ENCODE measurements around the gene ARMH3. TPM values are rescaled to one million over a fixed set of nuclear protein-coding genes. Genes with fewer than 3 reads are reported as not detected.
A peak's percentile ranks its signal among the peaks of the same experiment; 100 is the strongest.

Gene ARMH3, protein sequence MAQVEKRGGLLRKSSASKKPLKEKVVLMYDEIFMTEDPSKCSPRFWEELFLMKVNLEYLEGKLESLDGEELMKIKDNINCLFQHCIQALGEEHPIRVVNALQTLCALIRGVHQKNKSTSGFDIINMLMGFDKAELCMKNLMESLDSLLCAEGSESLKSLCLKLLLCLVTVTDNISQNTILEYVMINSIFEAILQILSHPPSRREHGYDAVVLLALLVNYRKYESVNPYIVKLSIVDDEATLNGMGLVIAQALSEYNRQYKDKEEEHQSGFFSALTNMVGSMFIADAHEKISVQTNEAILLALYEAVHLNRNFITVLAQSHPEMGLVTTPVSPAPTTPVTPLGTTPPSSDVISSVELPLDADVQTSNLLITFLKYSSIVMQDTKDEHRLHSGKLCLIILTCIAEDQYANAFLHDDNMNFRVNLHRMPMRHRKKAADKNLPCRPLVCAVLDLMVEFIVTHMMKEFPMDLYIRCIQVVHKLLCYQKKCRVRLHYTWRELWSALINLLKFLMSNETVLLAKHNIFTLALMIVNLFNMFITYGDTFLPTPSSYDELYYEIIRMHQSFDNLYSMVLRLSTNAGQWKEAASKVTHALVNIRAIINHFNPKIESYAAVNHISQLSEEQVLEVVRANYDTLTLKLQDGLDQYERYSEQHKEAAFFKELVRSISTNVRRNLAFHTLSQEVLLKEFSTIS
- 20.9 and 23.2 TPM in 2 replicates for total RNA-seq

DNA sequence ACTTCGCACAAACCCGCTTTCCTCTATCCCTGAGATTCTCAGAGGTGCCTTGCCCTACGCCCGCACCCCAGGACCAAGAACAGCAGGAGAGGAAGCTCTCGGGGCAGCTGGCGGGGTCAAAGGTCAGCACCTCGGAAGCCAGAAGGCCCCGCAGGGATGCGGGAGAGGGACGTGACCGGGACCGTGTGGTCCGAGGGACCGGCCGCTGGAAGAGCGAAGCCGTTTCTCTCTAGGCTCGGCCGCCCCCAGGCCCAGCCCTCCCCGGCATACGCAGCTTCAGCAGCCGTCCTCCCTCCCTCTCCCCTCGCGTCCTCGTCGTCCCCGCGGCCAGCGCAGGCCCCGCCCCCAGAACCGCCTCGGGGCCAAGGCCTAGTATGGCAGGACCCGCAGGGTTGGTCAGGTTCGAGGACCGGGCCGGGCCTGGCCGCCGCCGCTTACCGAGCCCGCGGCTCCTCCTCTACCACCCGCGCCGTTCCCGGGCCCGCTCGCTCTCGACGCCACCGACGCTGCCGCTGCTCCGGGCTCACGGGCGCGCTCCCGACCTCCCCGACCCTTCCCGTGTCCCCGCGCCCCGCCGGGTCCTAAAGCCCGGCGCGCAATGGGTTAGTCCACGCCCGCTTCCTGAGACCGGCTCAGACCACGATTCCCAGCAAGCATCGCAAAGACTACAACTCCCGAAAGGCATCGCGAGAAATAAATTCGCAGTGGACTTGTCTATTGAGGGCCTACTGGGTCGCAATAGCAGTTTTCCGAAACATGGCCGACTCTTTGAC lies at the start of gene ARMH3:
ARMH3 (minus strand) TSS at position 527 of the 773 bp plus-strand sequence. CDS start 16,059 bp downstream, outside the sequence.
- H3K9me3 Mint-ChIP-seq, result no peaks in the 10 kb centered on the region
- peaks cover 5% of the 10 kb centered on the region for H3K36me3 Mint-ChIP-seq (ENCODE audit: low read depth)
- peak within 1 kb of the TSS; percentile 95 for H3K27ac Mint-ChIP-seq
- peaks cover 28% of the 10 kb centered on the region for H3K4me1 Mint-ChIP-seq
- H3K27me3 Mint-ChIP-seq, result no peaks in the 10 kb centered on the region
- DNase-seq, result peak; percentile 97
- intact Hi-C loops (cut with micrococcal nuclease), result loop anchor here (1.0 to 10.0 kb wide), 7 partner anchors 9 to 1639 kb away; partner anchors contain the start of genes ACTR1A, BTRC, HPS6 and OGA
- peak within 1 kb of the TSS; percentile 98 for H3K4me3 Mint-ChIP-seq

DNA sequence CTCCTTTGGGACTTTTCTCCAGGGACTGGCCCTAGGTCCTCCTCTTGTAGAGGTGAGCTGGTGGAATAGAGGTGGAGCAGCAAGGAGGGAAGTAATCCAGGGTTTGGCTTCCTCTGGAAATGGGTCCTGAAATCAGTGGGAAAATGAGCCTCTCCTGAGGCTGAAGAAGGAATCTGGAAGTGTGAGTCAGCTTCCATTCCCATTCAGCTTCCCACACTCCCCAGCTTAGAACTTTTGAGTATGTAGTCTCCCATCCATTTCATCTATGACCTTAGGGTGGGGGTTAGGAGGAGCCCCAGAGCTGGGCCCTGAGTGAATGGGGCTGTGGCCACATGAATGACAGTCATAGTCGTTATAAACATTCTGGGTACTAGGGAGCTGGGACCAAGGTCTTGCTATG lies 46.4 kb upstream of the ARMH3 start:
- no peak for DNase-seq
- intact Hi-C loops (cut with micrococcal nuclease), result no loop called here
- no peaks in the 10 kb centered on the region for H3K27me3 Mint-ChIP-seq
- H3K9me3 Mint-ChIP-seq, result no peaks in the 10 kb centered on the region
- H3K36me3 Mint-ChIP-seq (ENCODE audit: low read depth), result peaks cover 17% of the 10 kb centered on the region
- peaks cover 13% of the 10 kb centered on the region for H3K4me1 Mint-ChIP-seq
- no peak overlapping the region for H3K4me3 Mint-ChIP-seq
- no peak overlapping the region for H3K27ac Mint-ChIP-seq

DNA sequence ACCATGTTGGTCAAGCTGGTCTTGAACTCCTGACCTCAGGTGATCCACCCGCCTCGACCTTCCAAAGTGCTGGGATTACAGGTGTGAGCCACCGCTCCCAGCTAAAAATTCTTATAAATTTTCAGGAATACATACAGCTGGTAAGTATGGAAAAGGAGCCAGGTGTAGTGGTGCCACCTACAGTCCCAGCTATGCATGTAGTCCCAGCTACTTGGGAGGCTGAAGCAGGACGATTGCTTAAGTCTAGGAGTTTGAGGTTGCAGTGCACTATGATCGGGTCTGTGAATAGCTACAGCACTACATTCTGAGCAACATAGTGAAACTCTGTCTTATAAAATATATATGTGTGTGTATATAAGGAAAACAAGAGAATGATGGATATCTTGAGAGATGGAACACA lies 45.2 kb upstream of the ARMH3 start:
- no peaks in the 10 kb centered on the region for H3K27me3 Mint-ChIP-seq
- no peak for DNase-seq
- no peaks in the 10 kb centered on the region for H3K9me3 Mint-ChIP-seq
- H3K4me3 Mint-ChIP-seq, result no peak overlapping the region
- no peak overlapping the region for H3K27ac Mint-ChIP-seq
- H3K4me1 Mint-ChIP-seq, result peaks cover 12% of the 10 kb centered on the region
- intact Hi-C loops (cut with micrococcal nuclease), result no loop called here
- H3K36me3 Mint-ChIP-seq (ENCODE audit: low read depth), result peaks cover 16% of the 10 kb centered on the region

DNA sequence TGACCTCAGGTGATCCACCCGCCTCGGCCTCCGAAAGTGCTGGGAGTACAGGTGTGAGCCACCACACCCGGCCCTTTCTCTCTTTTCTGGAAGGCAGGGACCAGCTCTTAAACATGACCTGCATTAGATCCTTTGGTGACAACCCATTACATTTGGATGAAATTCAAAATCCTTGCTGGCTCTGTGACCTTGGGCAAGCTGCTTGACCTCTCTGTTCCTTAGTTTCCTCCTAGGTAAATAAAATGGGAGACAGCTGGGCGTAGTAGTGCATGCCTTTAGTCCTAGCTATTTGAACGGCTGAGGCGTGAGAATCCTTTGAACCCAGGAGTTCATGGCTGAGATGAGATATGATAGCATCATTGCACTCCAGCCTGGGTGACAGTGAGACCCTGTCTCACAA lies 40.5 kb upstream of the ARMH3 start:
- DNase-seq, result no peak
- Mint-ChIP-seq H3K27me3 (no peaks in the 10 kb centered on the region), H3K4me1 (no peaks in the 10 kb centered on the region), H3K9me3 (no peaks in the 10 kb centered on the region), H3K4me3 (no peak overlapping the region), H3K27ac (no peak overlapping the region), H3K36me3 (ENCODE audit: low read depth) (peaks cover 5% of the 10 kb centered on the region)
- intact Hi-C loops (cut with micrococcal nuclease), result no loop called here

DNA sequence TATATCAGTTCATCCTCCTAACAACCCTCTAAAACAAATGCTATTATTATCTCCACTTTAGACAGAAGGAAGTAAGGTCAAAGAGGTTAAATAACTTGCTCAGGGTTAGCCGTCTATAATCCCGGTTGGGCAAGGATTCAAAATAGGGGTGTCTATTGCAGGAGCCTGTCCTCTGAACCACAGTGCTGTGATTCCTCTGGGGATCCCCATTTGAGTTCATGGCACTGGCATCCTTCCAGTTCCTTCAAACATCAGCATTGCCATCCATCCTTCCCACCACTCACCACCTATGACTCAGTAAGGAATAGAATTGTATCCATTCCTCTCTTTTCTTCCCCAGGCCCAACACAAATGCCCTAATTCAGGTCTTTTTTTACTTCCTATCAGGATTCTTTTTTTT lies 34.8 kb upstream of the ARMH3 start:
- no peaks in the 10 kb centered on the region for H3K4me1 Mint-ChIP-seq
- H3K27me3 Mint-ChIP-seq, result no peaks in the 10 kb centered on the region
- no peak overlapping the region for H3K27ac Mint-ChIP-seq
- H3K9me3 Mint-ChIP-seq, result no peaks in the 10 kb centered on the region
- no peaks in the 10 kb centered on the region for H3K36me3 Mint-ChIP-seq (ENCODE audit: low read depth)
- intact Hi-C loops (cut with micrococcal nuclease), result no loop called here
- no peak for DNase-seq
- no peak overlapping the region for H3K4me3 Mint-ChIP-seq

DNA sequence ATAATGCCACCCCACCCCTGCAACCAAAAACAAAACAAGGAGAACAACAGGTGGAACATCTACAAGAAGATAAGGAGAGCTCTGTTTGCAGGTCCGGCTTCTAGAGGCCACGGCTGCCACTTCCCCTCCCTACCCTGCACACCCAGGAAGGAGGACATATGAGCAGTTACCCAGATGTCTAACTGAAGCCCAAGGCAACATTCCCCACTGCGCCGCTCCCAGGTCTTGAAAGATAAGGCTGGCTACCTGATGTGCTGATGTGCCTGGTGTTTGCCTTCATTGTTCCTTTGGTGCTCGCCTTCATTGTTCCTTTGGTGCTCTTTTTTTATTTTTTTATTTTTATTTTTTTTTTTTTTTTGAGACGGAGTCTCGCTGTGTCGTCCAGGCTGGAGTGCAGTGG lies 30.2 kb upstream of the ARMH3 start:
- intact Hi-C loops (cut with micrococcal nuclease), result no loop called here
- Mint-ChIP-seq H3K9me3 (no peaks in the 10 kb centered on the region), H3K4me1 (no peaks in the 10 kb centered on the region), H3K27ac (no peak overlapping the region), H3K4me3 (no peak overlapping the region), H3K36me3 (ENCODE audit: low read depth) (no peaks in the 10 kb centered on the region), H3K27me3 (no peaks in the 10 kb centered on the region)
- no peak for DNase-seq

DNA sequence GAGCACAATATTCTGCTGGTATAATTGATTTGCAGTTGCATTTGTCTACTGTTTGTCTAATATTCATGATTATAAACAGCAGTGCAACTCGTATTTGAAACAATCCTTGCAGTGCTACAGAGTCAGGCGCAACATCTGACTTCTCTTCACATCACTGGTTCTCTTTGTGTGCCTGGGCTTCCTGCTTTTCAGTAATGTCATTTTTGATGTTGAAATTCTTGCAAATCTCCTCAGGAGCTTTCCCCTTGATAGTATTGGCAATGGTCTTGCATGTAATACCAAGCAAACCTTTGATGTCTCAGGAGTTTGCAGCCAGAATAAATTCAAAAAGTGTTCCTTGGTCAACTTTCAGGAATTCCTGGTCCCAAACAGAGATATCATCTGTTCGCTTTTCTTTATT lies 29.4 kb upstream of the ARMH3 start:
- DNase-seq, result no peak
- H3K4me3 Mint-ChIP-seq, result no peak overlapping the region
- H3K27me3 Mint-ChIP-seq, result no peaks in the 10 kb centered on the region
- no peaks in the 10 kb centered on the region for H3K4me1 Mint-ChIP-seq
- intact Hi-C loops (cut with micrococcal nuclease), result no loop called here
- no peak overlapping the region for H3K27ac Mint-ChIP-seq
- H3K9me3 Mint-ChIP-seq, result no peaks in the 10 kb centered on the region
- no peaks in the 10 kb centered on the region for H3K36me3 Mint-ChIP-seq (ENCODE audit: low read depth)

DNA sequence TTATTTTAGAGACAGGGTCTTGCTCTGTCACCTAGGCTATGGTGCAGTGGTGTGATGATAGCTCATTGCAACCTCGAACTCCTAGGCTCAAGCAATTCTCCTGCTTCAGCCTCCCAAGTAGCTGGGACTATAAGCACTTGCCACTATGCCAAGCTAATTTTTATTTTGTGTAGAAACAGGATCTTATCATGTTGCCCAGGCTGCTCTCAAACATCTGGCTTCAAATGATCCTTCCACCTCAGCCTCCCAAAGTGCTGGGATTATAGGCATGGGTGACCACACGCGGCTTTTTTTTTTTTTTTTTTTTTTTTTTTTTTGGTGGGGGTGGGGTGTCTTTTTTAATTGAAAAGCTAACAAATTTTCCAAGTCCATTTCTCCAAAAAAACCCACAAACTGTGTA lies 27.6 kb upstream of the ARMH3 start:
- no peak overlapping the region for H3K4me3 Mint-ChIP-seq
- DNase-seq, result no peak
- no peak overlapping the region for H3K27ac Mint-ChIP-seq
- intact Hi-C loops (cut with micrococcal nuclease), result no loop called here
- no peaks in the 10 kb centered on the region for H3K4me1 Mint-ChIP-seq
- H3K9me3 Mint-ChIP-seq, result no peaks in the 10 kb centered on the region
- H3K36me3 Mint-ChIP-seq (ENCODE audit: low read depth), result no peaks in the 10 kb centered on the region
- H3K27me3 Mint-ChIP-seq, result no peaks in the 10 kb centered on the region

DNA sequence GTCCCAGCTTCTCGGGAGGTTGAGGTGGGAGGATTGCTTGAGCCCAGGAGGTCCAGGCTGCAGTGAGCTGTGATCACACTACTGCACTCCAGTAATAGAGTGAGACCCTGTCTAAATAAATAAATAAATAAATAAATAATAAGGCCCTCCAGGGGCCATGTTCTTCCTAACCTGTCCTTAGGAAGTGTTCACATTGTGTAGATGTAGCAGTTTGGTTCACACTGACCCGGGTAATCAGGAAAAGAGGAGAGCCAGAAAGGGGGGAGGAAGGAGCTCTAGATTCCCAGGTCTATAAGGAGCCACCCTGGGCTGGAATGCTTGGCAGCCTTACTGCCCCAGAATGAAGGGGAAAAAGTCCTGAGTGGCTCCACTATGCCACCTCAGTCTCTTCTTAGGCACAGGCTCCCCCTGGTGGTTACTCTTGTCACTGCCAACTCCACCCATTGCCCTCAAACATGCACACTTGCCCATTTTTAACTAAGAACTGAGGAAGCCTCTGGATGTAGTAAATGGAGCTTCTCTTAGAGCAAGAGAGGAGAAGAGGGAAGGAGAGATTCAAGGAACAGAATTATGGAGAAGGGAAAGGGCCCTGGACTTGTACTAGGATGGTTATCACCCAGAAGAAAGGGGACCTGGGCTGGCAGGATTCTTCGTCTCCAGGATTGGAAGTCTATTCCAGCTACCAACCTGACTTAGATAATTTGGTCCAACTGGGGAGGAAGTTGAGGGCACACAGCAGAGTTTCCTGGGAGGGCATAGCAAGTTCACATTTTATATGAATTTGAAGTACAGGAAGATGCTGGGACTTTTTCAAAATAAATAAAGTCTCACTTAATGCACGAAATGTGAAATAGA lies 16.9 kb upstream of the ARMH3 start:
- Mint-ChIP-seq H3K4me3 (no peak overlapping the region), H3K27ac (no peak overlapping the region), H3K27me3 (no peaks in the 10 kb centered on the region), H3K9me3 (no peaks in the 10 kb centered on the region), H3K36me3 (ENCODE audit: low read depth) (peaks cover 7% of the 10 kb centered on the region), H3K4me1 (peaks cover 2% of the 10 kb centered on the region)
- intact Hi-C loops (cut with micrococcal nuclease), result loop anchor here (1.0 to 2.0 kb wide), 2 partner anchors 184 to 232 kb away; no protein-coding TSS in a partner anchor
- peak; percentile 94 for DNase-seq

DNA sequence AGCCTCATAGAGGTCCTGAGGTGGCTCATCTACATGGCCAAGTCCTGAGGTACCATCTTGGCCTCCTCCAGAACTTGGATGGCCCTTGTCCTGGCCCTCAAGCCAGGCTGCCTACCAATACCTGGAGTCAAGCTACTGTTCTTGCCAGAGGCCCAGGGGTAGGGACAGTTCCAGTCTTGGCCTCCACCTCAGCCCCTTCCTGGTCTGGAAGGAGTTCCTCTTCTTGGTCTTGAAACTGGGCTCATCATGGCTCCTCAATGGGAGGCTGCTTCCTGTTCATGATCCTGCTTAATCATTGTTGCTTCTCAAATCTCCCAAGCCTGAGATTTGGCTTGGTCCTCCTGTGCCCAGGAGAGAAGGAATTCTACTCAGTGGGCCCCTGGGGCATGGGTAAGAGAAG lies 13.1 kb upstream of the ARMH3 start:
- Mint-ChIP-seq H3K4me3 (no peak overlapping the region), H3K27me3 (no peaks in the 10 kb centered on the region), H3K4me1 (peaks cover 20% of the 10 kb centered on the region), H3K9me3 (no peaks in the 10 kb centered on the region), H3K36me3 (ENCODE audit: low read depth) (peaks cover 7% of the 10 kb centered on the region), H3K27ac (peak overlapping the region; percentile 16)
- no peak for DNase-seq
- intact Hi-C loops (cut with micrococcal nuclease), result loop anchor here (5.0 to 10.0 kb wide), 2 partner anchors 287 to 1004 kb away; partner anchors contain the start of genes KAZALD1 and NPM3

DNA sequence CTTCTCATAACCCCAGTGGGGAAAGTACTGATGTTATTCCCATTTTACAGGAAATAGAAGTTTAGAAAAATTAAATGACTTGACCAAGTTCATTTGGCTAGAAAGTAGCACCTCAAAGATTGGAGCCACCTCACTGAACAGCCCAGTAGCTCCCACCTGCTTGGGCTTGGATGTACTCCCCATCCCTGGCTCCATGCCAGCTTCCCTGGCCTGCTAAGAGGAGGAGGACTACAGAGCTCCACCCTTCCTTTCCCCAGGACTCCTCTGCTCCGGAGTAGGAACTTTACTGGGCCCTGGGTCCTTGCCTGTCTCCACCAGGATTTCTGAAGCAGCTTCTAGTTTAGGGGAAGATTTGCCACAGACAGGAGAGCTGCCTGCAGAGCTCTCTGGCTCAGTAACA lies 12.2 kb upstream of the ARMH3 start:
- peaks cover 21% of the 10 kb centered on the region for H3K4me1 Mint-ChIP-seq
- no peaks in the 10 kb centered on the region for H3K9me3 Mint-ChIP-seq
- no peaks in the 10 kb centered on the region for H3K27me3 Mint-ChIP-seq
- H3K27ac Mint-ChIP-seq, result no peak overlapping the region
- peaks cover 7% of the 10 kb centered on the region for H3K36me3 Mint-ChIP-seq (ENCODE audit: low read depth)
- intact Hi-C loops (cut with micrococcal nuclease), result loop anchor here (5.0 to 10.0 kb wide), 2 partner anchors 286 to 1003 kb away; partner anchors contain the start of genes KAZALD1 and NPM3
- DNase-seq, result no peak
- no peak overlapping the region for H3K4me3 Mint-ChIP-seq

DNA sequence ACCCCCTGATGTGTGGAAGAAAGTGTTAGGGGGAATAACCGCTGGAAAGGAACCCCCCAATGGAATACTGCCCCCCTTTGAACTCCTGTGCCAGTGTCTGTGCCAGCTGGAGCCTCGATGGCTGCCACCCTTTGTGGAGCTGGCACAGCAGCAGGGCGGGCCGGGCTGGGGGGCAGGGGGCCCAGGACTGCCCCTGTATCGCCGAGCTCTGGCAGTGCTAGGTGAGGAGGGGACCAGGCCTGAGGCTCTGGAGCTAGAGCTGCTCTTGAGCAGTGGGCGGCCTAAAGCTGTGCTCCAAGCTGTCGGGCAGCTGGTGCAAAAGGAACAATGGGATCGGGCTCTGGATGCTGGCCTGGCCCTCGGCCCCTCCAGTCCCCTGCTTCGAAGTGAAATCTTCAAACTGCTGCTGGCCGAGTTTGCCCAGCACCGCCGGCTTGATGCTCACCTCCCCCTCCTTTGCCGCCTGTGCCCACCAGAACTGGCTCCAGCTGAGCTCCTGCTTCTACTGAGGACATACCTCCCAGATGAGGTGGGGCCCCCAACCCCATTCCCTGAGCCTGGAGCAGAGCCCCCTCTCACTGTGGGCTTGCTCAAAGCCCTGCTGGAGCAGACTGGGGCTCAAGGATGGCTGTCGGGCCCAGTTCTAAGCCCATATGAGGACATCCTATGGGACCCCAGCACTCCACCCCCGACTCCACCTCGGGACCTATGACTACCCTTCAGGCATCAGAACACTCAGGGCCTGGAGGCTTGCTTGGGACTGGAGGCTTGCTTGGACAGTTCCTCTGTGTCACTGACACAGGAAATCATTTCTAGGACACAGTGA lies 11.3 kb upstream of the ARMH3 start:
- peaks cover 7% of the 10 kb centered on the region for H3K36me3 Mint-ChIP-seq (ENCODE audit: low read depth)
- peak overlapping the region; percentile 41 for H3K27ac Mint-ChIP-seq
- no peak for DNase-seq
- H3K9me3 Mint-ChIP-seq, result no peaks in the 10 kb centered on the region
- intact Hi-C loops (cut with micrococcal nuclease), result loop anchor here (5.0 to 10.0 kb wide), 2 partner anchors 285 to 1003 kb away; partner anchors contain the start of genes KAZALD1 and NPM3
- no peaks in the 10 kb centered on the region for H3K27me3 Mint-ChIP-seq
- peaks cover 23% of the 10 kb centered on the region for H3K4me1 Mint-ChIP-seq
- H3K4me3 Mint-ChIP-seq, result peak overlapping the region; percentile 40
